Nephron (organoid): ENCODE measurements around the gene TIAM1.

Experiments used
- H3K27ac Mint-ChIP-seq, 3 experiments: 2 replicates each; pipeline ENCODE4 v1.8.0; 2020; ENCODE audit warnings: mixed read lengths in 3 of 3, mild to moderate bottlenecking in 2 of 3, moderate library complexity in 1 of 3
- H3K27me3 Mint-ChIP-seq: 2 replicates; pipeline ENCODE4 v1.8.0; 2021; ENCODE audit warnings: low read depth, mild to moderate bottlenecking, moderate library complexity, mixed read lengths
- H3K36me3 Mint-ChIP-seq: 2 replicates; pipeline ENCODE4 v1.8.0; 2020; ENCODE audit warnings: low read depth, mixed read lengths
- H3K4me1 Mint-ChIP-seq: 2 replicates; pipeline ENCODE4 v1.8.0; 2020; ENCODE audit warnings: mixed read lengths
- H3K4me3 Mint-ChIP-seq, 3 experiments: 2 replicates each; pipeline ENCODE4 v1.8.0; 2020; ENCODE audit warnings: mild to moderate bottlenecking in 3 of 3, mixed read lengths in 3 of 3, moderate library complexity in 2 of 3
- H3K9me3 Mint-ChIP-seq: 2 replicates; pipeline ENCODE4 v1.8.0; 2020; ENCODE audit warnings: mixed read lengths
- TF ChIP-seq, protein P1 (sequence below), 3 experiments: fragments of 200-600 bp; sonication (generic); IDR thresholded peaks; one replicate each; pipeline ENCODE4 v1.5.0; 2021; ENCODE audit warnings: antibody characterized with exemption in 3 of 3; ENCODE audit not compliant: unreplicated experiment in 3 of 3

Gene TIAM1

DNA sequence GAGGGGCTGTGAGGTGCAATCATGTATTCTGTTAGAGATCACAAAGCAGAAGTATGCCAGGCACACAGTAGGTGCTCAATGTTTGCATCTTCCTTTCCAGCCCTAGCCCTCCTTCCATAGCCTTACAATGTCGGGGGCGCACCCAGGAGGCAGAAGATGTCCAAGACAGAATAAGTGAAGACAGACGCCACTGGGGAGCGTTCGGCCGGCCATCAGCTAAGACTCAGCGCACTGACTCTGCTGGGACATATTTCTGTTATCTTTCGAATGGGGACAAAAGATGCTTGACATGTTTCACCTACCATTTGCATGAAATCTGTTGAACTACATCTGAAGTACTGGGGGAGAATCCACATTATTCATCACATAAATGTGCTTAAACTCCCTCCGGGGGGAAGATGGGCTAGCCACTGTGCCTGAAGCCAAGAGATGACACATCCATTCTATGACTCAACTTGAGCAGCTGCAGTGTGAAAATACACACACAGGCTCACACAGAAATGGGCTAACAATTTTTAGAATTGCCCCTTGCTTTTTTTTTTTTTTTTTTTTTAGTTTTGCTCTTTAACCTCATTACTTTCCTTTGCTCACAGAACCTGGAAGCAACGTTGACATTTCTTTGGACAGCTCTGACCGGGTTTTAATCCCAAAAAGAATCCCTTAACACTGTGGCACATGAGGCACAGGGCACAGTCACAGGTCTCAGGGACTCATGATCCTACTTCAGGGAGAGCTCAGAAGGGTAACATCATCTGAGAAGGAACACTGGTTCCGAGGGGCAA lies 7.9 kb downstream of the TIAM1 start:
- Mint-ChIP-seq H3K27ac (no peak overlapping the region), H3K36me3 (peaks cover 18% of the 10 kb centered on the region), H3K4me1 (peaks cover 15% of the 10 kb centered on the region), H3K27me3 (peaks cover 23% of the 10 kb centered on the region), H3K4me3 (no peak overlapping the region), H3K9me3 (no peaks in the 10 kb centered on the region)
- TF ChIP-seq, protein P1, sequence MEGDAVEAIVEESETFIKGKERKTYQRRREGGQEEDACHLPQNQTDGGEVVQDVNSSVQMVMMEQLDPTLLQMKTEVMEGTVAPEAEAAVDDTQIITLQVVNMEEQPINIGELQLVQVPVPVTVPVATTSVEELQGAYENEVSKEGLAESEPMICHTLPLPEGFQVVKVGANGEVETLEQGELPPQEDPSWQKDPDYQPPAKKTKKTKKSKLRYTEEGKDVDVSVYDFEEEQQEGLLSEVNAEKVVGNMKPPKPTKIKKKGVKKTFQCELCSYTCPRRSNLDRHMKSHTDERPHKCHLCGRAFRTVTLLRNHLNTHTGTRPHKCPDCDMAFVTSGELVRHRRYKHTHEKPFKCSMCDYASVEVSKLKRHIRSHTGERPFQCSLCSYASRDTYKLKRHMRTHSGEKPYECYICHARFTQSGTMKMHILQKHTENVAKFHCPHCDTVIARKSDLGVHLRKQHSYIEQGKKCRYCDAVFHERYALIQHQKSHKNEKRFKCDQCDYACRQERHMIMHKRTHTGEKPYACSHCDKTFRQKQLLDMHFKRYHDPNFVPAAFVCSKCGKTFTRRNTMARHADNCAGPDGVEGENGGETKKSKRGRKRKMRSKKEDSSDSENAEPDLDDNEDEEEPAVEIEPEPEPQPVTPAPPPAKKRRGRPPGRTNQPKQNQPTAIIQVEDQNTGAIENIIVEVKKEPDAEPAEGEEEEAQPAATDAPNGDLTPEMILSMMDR (IDR thresholded peaks at IDR 0.05; ENCODE audit: unreplicated experiment in 3 of 3), result no peak

DNA sequence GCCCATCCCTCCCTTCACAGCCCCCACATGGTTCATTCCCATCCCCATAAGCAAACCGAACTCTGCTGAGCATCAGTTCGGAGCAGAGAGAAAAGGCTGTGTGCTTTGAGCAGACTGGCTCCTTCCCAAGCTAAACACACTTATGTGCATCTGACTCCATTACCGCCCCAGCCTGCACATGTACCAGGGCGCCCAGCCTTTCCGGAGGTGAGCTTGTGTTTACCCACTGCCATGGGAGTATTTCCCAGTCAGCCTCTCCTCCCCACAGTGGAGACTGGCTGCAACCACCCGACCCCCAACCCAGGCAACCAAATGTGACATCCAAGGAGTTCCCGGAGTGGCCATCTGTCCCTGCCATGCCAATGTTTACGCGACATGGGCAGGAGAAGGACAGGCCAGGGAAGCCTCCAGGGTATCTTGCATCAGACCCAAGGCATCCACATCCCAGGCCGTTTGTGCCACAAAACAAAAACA lies 9.4 kb downstream of the TIAM1 start:
- TF ChIP-seq, protein P1 (IDR thresholded peaks at IDR 0.05; ENCODE audit: unreplicated experiment in 3 of 3), result no peak
- no peak overlapping the region for H3K27ac Mint-ChIP-seq
- peaks cover 15% of the 10 kb centered on the region for H3K4me1 Mint-ChIP-seq
- no peak overlapping the region for H3K4me3 Mint-ChIP-seq
- peaks cover 28% of the 10 kb centered on the region for H3K36me3 Mint-ChIP-seq
- H3K27me3 Mint-ChIP-seq, result peaks cover 9% of the 10 kb centered on the region
- H3K9me3 Mint-ChIP-seq, result no peaks in the 10 kb centered on the region

DNA sequence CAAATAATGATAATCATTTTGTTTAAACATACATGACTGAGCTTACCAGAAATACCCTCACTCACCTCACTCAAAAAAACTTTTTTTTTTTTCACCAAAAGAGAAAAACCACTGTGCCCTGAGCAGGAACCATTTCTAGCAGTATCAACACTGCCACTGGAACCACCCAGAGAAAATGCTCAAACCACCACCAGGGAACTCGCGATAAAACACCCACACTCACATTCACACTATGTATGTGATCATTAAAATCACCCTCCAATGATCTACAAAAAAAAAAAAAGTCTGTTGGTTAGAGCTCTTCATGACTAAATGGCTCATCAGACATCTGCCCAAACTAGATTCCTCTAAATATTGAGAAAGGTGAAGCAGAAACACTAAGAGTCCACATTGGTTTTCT lies 11.5 kb downstream of the TIAM1 start:
- no peak overlapping the region for H3K4me3 Mint-ChIP-seq
- no peaks in the 10 kb centered on the region for H3K9me3 Mint-ChIP-seq

DNA sequence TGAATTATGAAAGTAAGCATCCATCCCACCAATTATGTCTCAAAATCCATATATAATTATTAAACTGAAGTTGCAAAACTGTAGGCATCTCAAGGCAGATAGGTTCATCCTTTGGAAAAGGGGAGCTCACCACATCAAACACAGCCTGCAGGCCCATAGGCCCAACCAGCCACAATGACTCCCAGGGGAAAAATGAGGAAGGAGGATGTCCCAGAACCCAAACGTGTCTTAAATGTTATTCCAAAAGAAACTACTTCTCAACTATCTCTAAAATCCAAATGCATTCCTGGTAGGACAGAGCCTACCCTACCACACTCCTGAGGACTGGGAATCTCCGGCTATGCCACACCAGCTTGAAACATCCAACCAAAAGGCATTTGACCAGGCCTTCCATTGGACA lies 12.8 kb downstream of the TIAM1 start:
- Mint-ChIP-seq H3K27ac (no peak overlapping the region), H3K4me1 (peaks cover 4% of the 10 kb centered on the region), H3K36me3 (peaks cover 40% of the 10 kb centered on the region), H3K27me3 (peaks cover 3% of the 10 kb centered on the region), H3K9me3 (no peaks in the 10 kb centered on the region), H3K4me3 (no peak overlapping the region)
- TF ChIP-seq, protein P1 (IDR thresholded peaks at IDR 0.05; ENCODE audit: unreplicated experiment in 3 of 3), result no peak

More for the DNA sequence above, 11.5 kb downstream of the TIAM1 start:
- no peak overlapping the region for H3K27ac Mint-ChIP-seq
- H3K4me1 Mint-ChIP-seq, result peaks cover 8% of the 10 kb centered on the region
- TF ChIP-seq, protein P1 (IDR thresholded peaks at IDR 0.05; ENCODE audit: unreplicated experiment in 3 of 3), result no peak
- peaks cover 40% of the 10 kb centered on the region for H3K36me3 Mint-ChIP-seq
- H3K27me3 Mint-ChIP-seq, result peaks cover 3% of the 10 kb centered on the region

DNA sequence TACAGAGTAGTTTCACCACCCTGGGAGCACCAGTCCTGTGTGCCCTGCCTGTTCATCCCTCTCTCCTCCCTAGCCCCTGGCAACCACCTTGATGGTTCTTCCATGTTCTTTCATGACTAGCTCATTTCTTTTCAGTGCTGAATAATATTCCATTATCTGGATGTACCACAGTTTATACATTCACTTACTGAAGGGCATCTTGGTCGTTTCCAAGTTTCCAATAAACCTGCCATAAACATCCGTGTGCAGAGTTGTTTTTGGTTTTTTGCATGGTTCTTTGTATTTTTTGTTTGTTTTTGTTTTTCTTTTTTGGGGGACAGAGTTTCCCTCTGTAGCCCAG lies 13.9 kb downstream of the TIAM1 start:
- H3K27ac Mint-ChIP-seq, result no peak overlapping the region
- peaks cover 40% of the 10 kb centered on the region for H3K36me3 Mint-ChIP-seq
- H3K4me1 Mint-ChIP-seq, result no peaks in the 10 kb centered on the region
- no peak overlapping the region for H3K4me3 Mint-ChIP-seq
- TF ChIP-seq, protein P1 (IDR thresholded peaks at IDR 0.05; ENCODE audit: unreplicated experiment in 3 of 3), result no peak
- peaks cover 3% of the 10 kb centered on the region for H3K27me3 Mint-ChIP-seq
- H3K9me3 Mint-ChIP-seq, result no peaks in the 10 kb centered on the region
